ENCODE measurements around the gene PTBP1.

The PTBP1 gene

GRCh38 chr19:854549-854948 is 57.3 kb downstream of the PTBP1 start:
- no peak for DNase-seq (ENCODE audit: low spot score)

- DNase-seq (ENCODE audit: low spot score) = no peak
These were observed 57.9 kb downstream of the PTBP1 start for GRCh38 chr19:855142-855541.

- DNase-seq (ENCODE audit: low spot score) = no peak
These were observed 58.4 kb downstream of the PTBP1 start for GRCh38 chr19:855566-856120.

- DNase-seq (ENCODE audit: low spot score) = no peak
These were observed 61.0 kb downstream of the PTBP1 start for GRCh38 chr19:858284-858683.

GRCh38 chr19:858868-859843 is 61.9 kb downstream of the PTBP1 start, which contains the start of gene CFD:
Gene CFD (plus strand): TSS chr19:859664. CDS start chr19:859690, 26 bp downstream.
- DNase-seq (ENCODE audit: low spot score) = no peak

GRCh38 chr19:861141-861755 is 64.0 kb downstream of the PTBP1 start:
- DNase-seq (ENCODE audit: low spot score) = no peak

Data from hematopoietic multipotent progenitor cell treated with erythropoietin and hydrocortisone succinate and interleukin-3 and kit ligand, for 15 days (in vitro differentiated cells).